A549 (cell line): ENCODE results near the gene SAP30L. TPM values are rescaled to one million over a fixed set of nuclear protein-coding genes. Genes with fewer than 3 reads are reported as not detected.

ENCODE experiments used
- ATAC-seq, 2 experiments: fragments of 200-7000 bp in 1 of 2; fragments of >200 bp in 1 of 2; cut with Nextera tagmentation in 1 of 2; cut with Tn5 transposase in 1 of 2; 3 replicates each; pipeline versions ENCODE4 v1.8.0 to v1.9.1; 2018 to 2020; ENCODE audit warnings: mild to moderate bottlenecking in 1 of 2, moderate library complexity in 1 of 2
- CTCF ChIA-PET: fragments of 300-600 bp; sonication (Branson Sonifier 250); formaldehyde crosslinking; extraction: SDS; loops from one replicate; lab custom pipeline; 2021; ENCODE audit warnings: antibody characterized with exemption, inconsistent platforms; lab: Yijun Ruan, JAX
- POLR2A ChIA-PET: fragments of 350-600 bp; formaldehyde crosslinking; extraction: SDS; loops from one replicate; lab custom pipeline; 2021; ENCODE audit warnings: antibody characterized with exemption, inconsistent platforms; lab: Yijun Ruan, JAX
- DNase-seq, 2 experiments: peaks; one replicate each; pipeline versions ENCODE4 v3.0.0 to v3.0.0-alpha.2; 2011 to 2016; ENCODE audit warnings: low read depth in 1 of 2, low spot score in 1 of 2
- FAIRE-seq: peaks from 2 replicates; lab custom pipeline; 2011; peaks lifted over from hg19 to GRCh38; lab: Jason Lieb, UNC
- H3K27ac ChIP-seq, 2 experiments: fragments of >200 bp; sonication (Bioruptor Twin); formaldehyde crosslinking; 3 replicates each; pipeline ENCODE4 v1.5.1; 2016 to 2017
- H3K4me1 ChIP-seq: fragments of >200 bp; sonication (Bioruptor Twin); formaldehyde crosslinking; 3 replicates; pipeline ENCODE4 v1.6.1; 2016
- H3K4me2 ChIP-seq: fragments of >200 bp; sonication (Bioruptor Twin); formaldehyde crosslinking; 3 replicates; pipeline ENCODE4 v1.6.1; 2016
- H3K4me3 ChIP-seq: fragments of >200 bp; sonication (Bioruptor Twin); formaldehyde crosslinking; 3 replicates; pipeline ENCODE4 v1.5.1; 2016
- H3K9me3 ChIP-seq: fragments of >200 bp; sonication (Bioruptor Twin); formaldehyde crosslinking; 3 replicates; pipeline ENCODE4 v1.6.1; 2016
- E2F6 ChIP-seq: IDR thresholded peaks from 2 replicates; pipeline ENCODE4 v1.6.1; 2012; ENCODE audit warnings: low read depth, borderline replicate concordance
- EHMT2 ChIP-seq: fragments of 200-600 bp; sonication (generic); IDR thresholded peaks from 2 replicates; pipeline ENCODE4 v1.6.1; 2016; ENCODE audit warnings: antibody characterized with exemption, low read depth, mild to moderate bottlenecking, moderate library complexity
- FOSB ChIP-seq: fragments of 250-450 bp; sonication (Bioruptor Pico); IDR thresholded peaks from 2 replicates; pipeline ENCODE4 v1.5.0; 2020; ENCODE audit warnings: mild to moderate bottlenecking, moderate library complexity
- HDAC2 ChIP-seq: fragments of 200-600 bp; sonication (generic); IDR thresholded peaks from 2 replicates; pipeline ENCODE4 v1.6.1; 2016
- HOXA7 ChIP-seq: fragments of 250-450 bp; sonication (Bioruptor Pico); IDR thresholded peaks from 2 replicates; pipeline ENCODE4 v1.5.0; 2020; ENCODE audit warnings: mild to moderate bottlenecking, moderate library complexity
- HOXB13 ChIP-seq: fragments of 250-450 bp; sonication (Bioruptor Pico); IDR thresholded peaks from 2 replicates; pipeline ENCODE4 v1.5.0; 2020; ENCODE audit warnings: low read depth, mild to moderate bottlenecking, moderate library complexity
- JUN ChIP-seq, 2 experiments: fragments of >200 bp; sonication (Bioruptor Twin); formaldehyde crosslinking; IDR thresholded peaks; 2 replicates in 1 of 2; 3 replicates in 1 of 2; pipeline ENCODE4 v1.6.1; 2016 to 2017
- KDM5A ChIP-seq: fragments of 200-600 bp; sonication (generic); IDR thresholded peaks from 2 replicates; pipeline ENCODE4 v1.6.1; 2016; ENCODE audit warnings: antibody characterized with exemption, mild to moderate bottlenecking
- MAFK ChIP-seq: fragments of 450-650 bp; IDR thresholded peaks from 2 replicates; pipeline ENCODE4 v1.6.1; 2014; ENCODE audit not compliant: partially characterized antibody
- MAZ ChIP-seq: fragments of 150-350 bp; IDR thresholded peaks from 2 replicates; pipeline ENCODE4 v1.6.1; 2014; ENCODE audit warnings: antibody characterized with exemption, low read depth, low read length, borderline replicate concordance
- NPAS2 ChIP-seq: fragments of 250-450 bp; sonication (Bioruptor Pico); IDR thresholded peaks from 2 replicates; pipeline ENCODE4 v1.8.0; 2022; ENCODE audit warnings: mild to moderate bottlenecking, moderate library complexity, borderline replicate concordance
- PHF8 ChIP-seq: fragments of 200-600 bp; sonication (generic); IDR thresholded peaks from 2 replicates; pipeline ENCODE4 v1.6.1; 2016; ENCODE audit warnings: low read depth, mild to moderate bottlenecking, antibody characterized with exemption, moderate library complexity, borderline replicate concordance
- RFX5 ChIP-seq: fragments of 450-650 bp; IDR thresholded peaks from 2 replicates; pipeline ENCODE4 v1.7.1; 2014; ENCODE audit warnings: antibody characterized with exemption, mild to moderate bottlenecking, moderate library complexity
- ZC3H11A ChIP-seq: fragments of 450-650 bp; IDR thresholded peaks from 2 replicates; pipeline ENCODE4 v1.6.1; 2014; ENCODE audit warnings: antibody characterized with exemption, mild to moderate bottlenecking
- WGBS: methylation state at CpG from one replicate; pipeline ENCODE4 v1.1.6; 2017; ENCODE audit errors: missing lambda C conversion rate; 5-methylcytosine and 5-hydroxymethylcytosine counted together
- polyA plus RNA-seq, 4 experiments: library from polyadenylated mRNA; depleted of rRNA in 3 of 4; stranded (reverse); fragments of >200 nt; fragmentation: RNase III in 1 of 4; extraction: RNeasy Plus Mini Kit Qiagen cat#74134 plus additional on column Dnase treatment in 1 of 4; gene quantifications; 2 replicates in 3 of 4; 3 replicates in 1 of 4; pipeline ENCODE4 v1.2.3, GENCODE V29; 2011 to 2017
- TF ChIP-seq, protein P1 (sequence below): fragments of >200 bp; sonication (Bioruptor Twin); formaldehyde crosslinking; IDR thresholded peaks from 3 replicates; pipeline ENCODE4 v1.5.1; 2016
- TF ChIP-seq, protein P2 (sequence below): fragments of 250-450 bp; sonication (Bioruptor Pico); IDR thresholded peaks from 2 replicates; pipeline ENCODE4 v1.5.0; 2021; ENCODE audit warnings: mild to moderate bottlenecking, moderate library complexity, borderline replicate concordance
- TF ChIP-seq, protein P3 (sequence below): IDR thresholded peaks from 2 replicates; pipeline ENCODE4 v1.6.1; 2012
- TF ChIP-seq, protein P4 (sequence below): fragments of 250-450 bp; sonication (Bioruptor Pico); IDR thresholded peaks from 2 replicates; pipeline ENCODE4 v1.5.0; 2020; ENCODE audit warnings: low read depth, mild to moderate bottlenecking, moderate library complexity

SAP30L gene
- polyA plus RNA-seq, 2 of the 4 experiments (the other 2 are of a cell fraction), result 24.9 to 50.3 TPM

- ChIA-PET POLR2A (no interaction called here), CTCF (interaction anchor here (0.6 to 3.7 kb wide), 5 partner anchors 12 to 337 kb away, joined by 3 to 18 read pairs (median 4); no protein-coding TSS in a partner anchor)
- FAIRE-seq, result no peak
- no peak overlapping the region for H3K27ac ChIP-seq
- no peak overlapping the region for H3K4me3 ChIP-seq
- peaks cover 1% of the 10 kb centered on the region for H3K4me1 ChIP-seq
- no peaks in the 10 kb centered on the region for H3K9me3 ChIP-seq
- TF ChIP-seq, protein P1, sequence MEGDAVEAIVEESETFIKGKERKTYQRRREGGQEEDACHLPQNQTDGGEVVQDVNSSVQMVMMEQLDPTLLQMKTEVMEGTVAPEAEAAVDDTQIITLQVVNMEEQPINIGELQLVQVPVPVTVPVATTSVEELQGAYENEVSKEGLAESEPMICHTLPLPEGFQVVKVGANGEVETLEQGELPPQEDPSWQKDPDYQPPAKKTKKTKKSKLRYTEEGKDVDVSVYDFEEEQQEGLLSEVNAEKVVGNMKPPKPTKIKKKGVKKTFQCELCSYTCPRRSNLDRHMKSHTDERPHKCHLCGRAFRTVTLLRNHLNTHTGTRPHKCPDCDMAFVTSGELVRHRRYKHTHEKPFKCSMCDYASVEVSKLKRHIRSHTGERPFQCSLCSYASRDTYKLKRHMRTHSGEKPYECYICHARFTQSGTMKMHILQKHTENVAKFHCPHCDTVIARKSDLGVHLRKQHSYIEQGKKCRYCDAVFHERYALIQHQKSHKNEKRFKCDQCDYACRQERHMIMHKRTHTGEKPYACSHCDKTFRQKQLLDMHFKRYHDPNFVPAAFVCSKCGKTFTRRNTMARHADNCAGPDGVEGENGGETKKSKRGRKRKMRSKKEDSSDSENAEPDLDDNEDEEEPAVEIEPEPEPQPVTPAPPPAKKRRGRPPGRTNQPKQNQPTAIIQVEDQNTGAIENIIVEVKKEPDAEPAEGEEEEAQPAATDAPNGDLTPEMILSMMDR, result no peak
- TF ChIP-seq, protein P2, sequence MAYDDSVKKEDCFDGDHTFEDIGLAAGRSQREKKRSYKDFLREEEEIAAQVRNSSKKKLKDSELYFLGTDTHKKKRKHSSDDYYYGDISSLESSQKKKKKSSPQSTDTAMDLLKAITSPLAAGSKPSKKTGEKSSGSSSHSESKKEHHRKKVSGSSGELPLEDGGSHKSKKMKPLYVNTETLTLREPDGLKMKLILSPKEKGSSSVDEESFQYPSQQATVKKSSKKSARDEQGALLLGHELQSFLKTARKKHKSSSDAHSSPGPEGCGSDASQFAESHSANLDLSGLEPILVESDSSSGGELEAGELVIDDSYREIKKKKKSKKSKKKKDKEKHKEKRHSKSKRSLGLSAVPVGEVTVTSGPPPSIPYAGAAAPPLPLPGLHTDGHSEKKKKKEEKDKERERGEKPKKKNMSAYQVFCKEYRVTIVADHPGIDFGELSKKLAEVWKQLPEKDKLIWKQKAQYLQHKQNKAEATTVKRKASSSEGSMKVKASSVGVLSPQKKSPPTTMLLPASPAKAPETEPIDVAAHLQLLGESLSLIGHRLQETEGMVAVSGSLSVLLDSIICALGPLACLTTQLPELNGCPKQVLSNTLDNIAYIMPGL (CRISPR knock-in tag), result no peak
- TF ChIP-seq ZC3H11A (no peak), FOSB (CRISPR knock-in tag) (no peak), KDM5A (no peak), EHMT2 (no peak), RFX5 (no peak), HOXA7 (CRISPR knock-in tag) (no peak), PHF8 (no peak), HDAC2 (no peak)
- no peak for DNase-seq
- ATAC-seq, result no peak
- no peak overlapping the region for H3K4me2 ChIP-seq
Observed at GRCh38 chr5:154410008-154410407, 35.8 kb upstream of the SAP30L start.

DNA sequence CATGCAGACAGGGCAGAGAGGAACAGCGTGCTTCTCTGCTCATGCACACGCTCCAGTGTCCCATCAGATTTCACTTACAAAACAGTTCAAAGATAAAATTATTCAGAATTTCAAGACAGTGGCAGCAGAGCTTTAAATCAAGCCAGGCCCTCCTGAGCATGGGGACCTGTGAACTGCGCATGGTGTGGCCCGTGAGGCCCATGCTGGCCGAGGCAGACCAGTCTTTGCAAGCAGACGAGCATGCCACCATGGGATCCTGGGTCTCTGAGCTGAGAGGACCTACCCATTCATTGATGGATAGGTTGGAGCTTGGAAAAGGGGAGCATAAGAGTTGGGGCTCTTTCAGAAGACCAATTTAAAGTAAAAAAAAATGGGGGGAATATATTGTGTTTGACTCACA, 35.0 kb upstream of the SAP30L start:
- Histone ChIP-seq H3K4me2 (no peak overlapping the region), H3K9me3 (no peaks in the 10 kb centered on the region), H3K4me3 (no peak overlapping the region), H3K27ac (no peak overlapping the region), H3K4me1 (no peaks in the 10 kb centered on the region)
- no peak for DNase-seq
- ChIA-PET CTCF (interaction anchor here (0.8 to 1.9 kb wide), 4 partner anchors 11 to 338 kb away, joined by 3 to 6 read pairs (median 4); no protein-coding TSS in a partner anchor), POLR2A (no interaction called here)
- FAIRE-seq, result no peak
- ATAC-seq, result no peak
- WGBS, result 81% methylated on average over 6 of the region's 6 CpGs
- no peak for TF ChIP-seq MAZ
- no peak for TF ChIP-seq HOXB13
- no peak for TF ChIP-seq MAFK
- TF ChIP-seq E2F6, result no peak
- TF ChIP-seq, protein P3, sequence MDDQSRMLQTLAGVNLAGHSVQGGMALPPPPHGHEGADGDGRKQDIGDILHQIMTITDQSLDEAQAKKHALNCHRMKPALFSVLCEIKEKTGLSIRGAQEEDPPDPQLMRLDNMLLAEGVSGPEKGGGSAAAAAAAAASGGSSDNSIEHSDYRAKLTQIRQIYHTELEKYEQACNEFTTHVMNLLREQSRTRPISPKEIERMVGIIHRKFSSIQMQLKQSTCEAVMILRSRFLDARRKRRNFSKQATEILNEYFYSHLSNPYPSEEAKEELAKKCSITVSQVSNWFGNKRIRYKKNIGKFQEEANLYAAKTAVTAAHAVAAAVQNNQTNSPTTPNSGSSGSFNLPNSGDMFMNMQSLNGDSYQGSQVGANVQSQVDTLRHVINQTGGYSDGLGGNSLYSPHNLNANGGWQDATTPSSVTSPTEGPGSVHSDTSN, result no peak
- TF ChIP-seq NPAS2, result no peak
- TF ChIP-seq, protein P4, sequence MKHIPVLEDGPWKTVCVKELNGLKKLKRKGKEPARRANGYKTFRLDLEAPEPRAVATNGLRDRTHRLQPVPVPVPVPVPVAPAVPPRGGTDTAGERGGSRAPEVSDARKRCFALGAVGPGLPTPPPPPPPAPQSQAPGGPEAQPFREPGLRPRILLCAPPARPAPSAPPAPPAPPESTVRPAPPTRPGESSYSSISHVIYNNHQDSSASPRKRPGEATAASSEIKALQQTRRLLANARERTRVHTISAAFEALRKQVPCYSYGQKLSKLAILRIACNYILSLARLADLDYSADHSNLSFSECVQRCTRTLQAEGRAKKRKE (CRISPR knock-in tag), result no peak
- TF ChIP-seq JUN (IDR thresholded peaks at IDR 0.05), result no peak
- TF ChIP-seq, protein P1, result no peak
